Cardiac muscle cell (in vitro differentiated cells and primary cell): ENCODE data around the gene IFNGR2. TPM values are rescaled to one million over a fixed set of nuclear protein-coding genes. Genes with fewer than 3 reads are reported as not detected.
"Not testable (repeated sequence)": the region's sequence is repeated elsewhere in the genome, so short reads cannot be mapped to it uniquely, and the experiment has no call there.

Experiments
- DNase-seq, 2 donors: peaks; one replicate each; pipeline versions ENCODE4 v3.0.0 to v3.0.0-alpha.2; 2010 to 2017; ENCODE audit warnings: low read depth in 1 of 2, low spot score in 1 of 2
- H3K27ac ChIP-seq: fragments of 200-600 bp; sonication (generic); 2 replicates; pipeline ENCODE4 v1.5.1; 2016
- H3K27me3 ChIP-seq: fragments of 200-600 bp; sonication (generic); 2 replicates; pipeline ENCODE4 v1.6.0; 2016; ENCODE audit warnings: control low read depth
- H3K36me3 ChIP-seq: fragments of 200-600 bp; sonication (generic); 2 replicates; pipeline ENCODE4 v1.5.1; 2016; ENCODE audit warnings: control low read depth
- H3K4me1 ChIP-seq: fragments of 200-600 bp; sonication (generic); 2 replicates; pipeline ENCODE4 v1.8.1; 2017; ENCODE audit warnings: low read depth, mild to moderate bottlenecking, mixed run types
- H3K4me3 ChIP-seq: fragments of 200-600 bp; sonication (generic); 2 replicates; pipeline ENCODE4 v1.5.1; 2016; ENCODE audit warnings: mild to moderate bottlenecking
- H3K9me3 ChIP-seq: fragments of 200-600 bp; sonication (generic); 2 replicates; pipeline ENCODE4 v1.5.1; 2017; ENCODE audit warnings: low read depth, mild to moderate bottlenecking, control low read depth
- CTCF ChIP-seq: IDR thresholded peaks from 2 replicates; pipeline ENCODE4 v1.5.1; 2012; ENCODE audit warnings: low read depth, mild to moderate bottlenecking, low read length
- polyA plus RNA-seq: library from polyadenylated mRNA; unstranded; fragments of >200 nt; fragmentation: Nextera tagmentation; extraction: Ambion mirVana; gene quantifications from 2 replicates; pipeline ENCODE4 v1.2.1, GENCODE V29; 2016
- total RNA-seq: library from RNA; depleted of rRNA; stranded (reverse); fragments of >200 nt; gene quantifications from 2 replicates; pipeline ENCODE4 v1.2.3, GENCODE V29; 2016

IFNGR2 gene
- total and polyA plus RNA-seq, 2 experiments from 2014 or later: 36.8 to 64.6 TPM

GRCh38 chr21:33375101-33375644 lies 28.0 kb upstream of the IFNGR2 start:
- no peak for DNase-seq
- H3K4me3 ChIP-seq: no peak overlapping the region
- H3K36me3 ChIP-seq: no peaks in the 10 kb centered on the region
- TF ChIP-seq CTCF: no peak
- peaks cover 8% of the 10 kb centered on the region for H3K27me3 ChIP-seq
- H3K9me3 ChIP-seq: no peaks in the 10 kb centered on the region
- H3K27ac ChIP-seq: no peak overlapping the region
- H3K4me1 ChIP-seq: no peaks in the 10 kb centered on the region

GRCh38 chr21:33377221-33377920 lies 25.8 kb upstream of the IFNGR2 start:
- Histone ChIP-seq H3K9me3 (no peaks in the 10 kb centered on the region), H3K4me3 (no peak overlapping the region), H3K4me1 (no peaks in the 10 kb centered on the region), H3K36me3 (no peaks in the 10 kb centered on the region), H3K27me3 (peaks cover 8% of the 10 kb centered on the region), H3K27ac (no peak overlapping the region)
- no peak for DNase-seq
- TF ChIP-seq CTCF: no peak

GRCh38 chr21:33378081-33378480 lies 25.1 kb upstream of the IFNGR2 start:
- no peak overlapping the region for H3K4me3 ChIP-seq
- no peak for DNase-seq
- TF ChIP-seq CTCF: no peak
- H3K4me1 ChIP-seq: no peaks in the 10 kb centered on the region
- H3K9me3 ChIP-seq: no peaks in the 10 kb centered on the region
- peaks cover 8% of the 10 kb centered on the region for H3K27me3 ChIP-seq
- H3K36me3 ChIP-seq: no peaks in the 10 kb centered on the region
- H3K27ac ChIP-seq: no peak overlapping the region

- not testable (repeated sequence) for H3K4me3 ChIP-seq, H3K9me3 ChIP-seq, H3K4me1 ChIP-seq, H3K27me3 ChIP-seq, H3K27ac ChIP-seq, H3K36me3 ChIP-seq
- DNase-seq: peak in 1 of 2 donors; percentile 81
Measured at GRCh38 chr21:33379934-33380333, 23.3 kb upstream of the IFNGR2 start.

GRCh38 chr21:33380483-33380998 lies 22.7 kb upstream of the IFNGR2 start:
- no peak for TF ChIP-seq CTCF
- Histone ChIP-seq H3K27me3 (peaks cover 8% of the 10 kb centered on the region), H3K4me1 (no peaks in the 10 kb centered on the region), H3K9me3 (no peaks in the 10 kb centered on the region), H3K36me3 (no peaks in the 10 kb centered on the region), H3K4me3 (no peak overlapping the region), H3K27ac (no peak overlapping the region)
- peak in 1 of 2 donors; percentile 96 for DNase-seq

GRCh38 chr21:33381381-33381780 lies 21.8 kb upstream of the IFNGR2 start:
- not testable (repeated sequence) for H3K4me3 ChIP-seq, DNase-seq, H3K27ac ChIP-seq, H3K4me1 ChIP-seq, H3K27me3 ChIP-seq, H3K9me3 ChIP-seq, H3K36me3 ChIP-seq
